ENCODE results near the gene KIAA2012. TPM values are rescaled to one million over a fixed set of nuclear protein-coding genes. Genes with fewer than 3 reads are reported as not detected.

KIAA2012 gene
- total RNA-seq, 1 donor from 2014 or later, result not detected

GRCh38 chr2:202193305-202193704 lies 120.2 kb downstream of the KIAA2012 start:
- TF ChIP-seq CTCF (IDR thresholded peaks at IDR 0.05), result no peak
- H3K4me1 Mint-ChIP-seq, result no peaks in the 10 kb centered on the region
- no peak overlapping the region for H3K27ac Mint-ChIP-seq
- H3K27me3 Mint-ChIP-seq, result peaks cover 4% of the 10 kb centered on the region
- no peaks in the 10 kb centered on the region for H3K36me3 Mint-ChIP-seq (ENCODE audit: low read depth)
- CTCF ChIA-PET, result no interaction called here
- intact Hi-C loops (cut with micrococcal nuclease), result no loop called here
- H3K9me3 Mint-ChIP-seq, result no peaks in the 10 kb centered on the region
- H3K4me3 Mint-ChIP-seq, result no peak overlapping the region
- POLR2A ChIA-PET, result no interaction called here
- no peak for ATAC-seq (ENCODE audit: low read depth)
- no peak for DNase-seq

- H3K4me1 Mint-ChIP-seq, result no peaks in the 10 kb centered on the region
- ATAC-seq (ENCODE audit: low read depth) (no peak), DNase-seq (no peak)
- no peaks in the 10 kb centered on the region for H3K9me3 Mint-ChIP-seq
- peaks cover 4% of the 10 kb centered on the region for H3K27me3 Mint-ChIP-seq
- no peak overlapping the region for H3K4me3 Mint-ChIP-seq
- no peak overlapping the region for H3K27ac Mint-ChIP-seq
- POLR2A ChIA-PET, result no interaction called here
- intact Hi-C loops (cut with micrococcal nuclease), result no loop called here
- CTCF ChIA-PET, result no interaction called here
- H3K36me3 Mint-ChIP-seq (ENCODE audit: low read depth), result no peaks in the 10 kb centered on the region
- no peak for TF ChIP-seq CTCF (IDR thresholded peaks at IDR 0.05)
Observed at GRCh38 chr2:202193881-202194353, 120.9 kb downstream of the KIAA2012 start.

GRCh38 chr2:202194418-202194817 lies 121.4 kb downstream of the KIAA2012 start:
- intact Hi-C loops (cut with micrococcal nuclease), result no loop called here

GRCh38 chr2:202196727-202197126 lies 123.7 kb downstream of the KIAA2012 start:
- no peak for DNase-seq
- intact Hi-C loops (cut with micrococcal nuclease), result no loop called here
- peaks cover 4% of the 10 kb centered on the region for H3K27me3 Mint-ChIP-seq
- no peak for TF ChIP-seq CTCF (IDR thresholded peaks at IDR 0.05)
- CTCF ChIA-PET, result no interaction called here
- H3K9me3 Mint-ChIP-seq, result no peaks in the 10 kb centered on the region
- H3K36me3 Mint-ChIP-seq (ENCODE audit: low read depth), result peaks cover 4% of the 10 kb centered on the region
- H3K4me1 Mint-ChIP-seq, result peaks cover 2% of the 10 kb centered on the region
- no peak overlapping the region for H3K4me3 Mint-ChIP-seq
- POLR2A ChIA-PET, result no interaction called here
- ATAC-seq (ENCODE audit: low read depth), result no peak
- H3K27ac Mint-ChIP-seq, result no peak overlapping the region

More at GRCh38 chr2:202194418-202194817, 121.4 kb downstream of the KIAA2012 start:
- CTCF ChIA-PET, result no interaction called here
- TF ChIP-seq CTCF (IDR thresholded peaks at IDR 0.05), result no peak
- no peaks in the 10 kb centered on the region for H3K9me3 Mint-ChIP-seq
- POLR2A ChIA-PET, result no interaction called here
- no peak for ATAC-seq (ENCODE audit: low read depth)
- no peak overlapping the region for H3K4me3 Mint-ChIP-seq
- H3K27me3 Mint-ChIP-seq, result peaks cover 4% of the 10 kb centered on the region
- H3K27ac Mint-ChIP-seq, result no peak overlapping the region
- H3K4me1 Mint-ChIP-seq, result no peaks in the 10 kb centered on the region
- H3K36me3 Mint-ChIP-seq (ENCODE audit: low read depth), result no peaks in the 10 kb centered on the region
- no peak for DNase-seq

GRCh38 chr2:202201220-202202160 lies 128.4 kb downstream of the KIAA2012 start:
- DNase-seq, result no peak
- H3K4me1 Mint-ChIP-seq, result peaks cover 2% of the 10 kb centered on the region
- no peaks in the 10 kb centered on the region for H3K9me3 Mint-ChIP-seq
- no peak overlapping the region for H3K4me3 Mint-ChIP-seq
- POLR2A ChIA-PET, result no interaction called here
- peaks cover 17% of the 10 kb centered on the region for H3K36me3 Mint-ChIP-seq (ENCODE audit: low read depth)
- no peak for ATAC-seq (ENCODE audit: low read depth)
- intact Hi-C loops (cut with micrococcal nuclease), result no loop called here
- no peak for TF ChIP-seq CTCF (IDR thresholded peaks at IDR 0.05)
- H3K27ac Mint-ChIP-seq, result no peak overlapping the region
- CTCF ChIA-PET, result no interaction called here
- peaks cover 2% of the 10 kb centered on the region for H3K27me3 Mint-ChIP-seq

Data from activated B cell treated with CpG ODN at 0.5 μM for 24 hours (primary cell).